Endothelial cell of umbilical vein (primary cell): ENCODE measurements around the gene POR. TPM values are rescaled to one million over a fixed set of nuclear protein-coding genes. Genes with fewer than 3 reads are reported as not detected.
A peak's percentile ranks its signal among the peaks of the same experiment; 100 is the strongest.

Source experiments
- BruUV-seq: library from RNA; stranded (reverse); fragments of 400-500 nt; replicated peaks from 2 replicates; lab custom pipeline; 2021; lab: Mats Ljungman, UMichigan
- CTCF ChIA-PET: fragments of 300-600, 350-600 bp; sonication (Branson Sonifier 250); formaldehyde crosslinking; loops from one replicate; lab custom pipeline; 2021; ENCODE audit warnings: antibody characterized with exemption, inconsistent platforms; lab: Charles Lee
- POLR2A ChIA-PET: fragments of 300-600, 350-600 bp; sonication (Branson Sonifier 250); formaldehyde crosslinking; loops from one replicate; lab custom pipeline; 2021; ENCODE audit warnings: antibody characterized with exemption, inconsistent platforms; lab: Charles Lee
- DNase-seq: peaks from one replicate; pipeline ENCODE4 v3.0.0-alpha.2; 2011; ENCODE audit warnings: low read depth, low spot score
- FAIRE-seq: peaks from 2 replicates; lab custom pipeline; 2011; peaks lifted over from hg19 to GRCh38; lab: Jason Lieb, UNC
- H2AFZ ChIP-seq: 2 replicates; pipeline ENCODE4 v1.6.0; 2012; ENCODE audit warnings: low read depth, low read length, control low read depth, inconsistent platforms
- H3K27ac ChIP-seq: 2 replicates; pipeline ENCODE4 v1.5.1; 2011; ENCODE audit warnings: low read depth, mild to moderate bottlenecking, control low read depth, low read length, moderate library complexity; ENCODE audit not compliant: insufficient read depth
- H3K27me3 ChIP-seq, 2 experiments: 2 replicates each; pipeline versions ENCODE4 v1.6.0 to v1.6.1; 2011; ENCODE audit warnings: low read length in 2 of 2, mixed read lengths in 1 of 2; ENCODE audit not compliant: control insufficient read depth in 2 of 2, insufficient read depth in 2 of 2
- H3K36me3 ChIP-seq, 2 experiments: 2 replicates in 1 of 2; 3 replicates in 1 of 2; pipeline ENCODE4 v1.5.1; 2011; ENCODE audit warnings: low read length in 2 of 2, mild to moderate bottlenecking in 1 of 2, moderate library complexity in 1 of 2; ENCODE audit not compliant: control insufficient read depth in 2 of 2, insufficient read depth in 2 of 2; ENCODE audit errors: extremely low read depth in 1 of 2
- H3K4me1 ChIP-seq: 3 replicates; pipeline ENCODE4 v1.5.1; 2011; ENCODE audit warnings: mild to moderate bottlenecking, low read length; ENCODE audit not compliant: control insufficient read depth, insufficient read depth; ENCODE audit errors: extremely low read depth
- H3K4me2 ChIP-seq: 2 replicates; pipeline ENCODE4 v1.6.1; 2011; ENCODE audit warnings: low read length, control low read depth, mixed read lengths; ENCODE audit not compliant: insufficient read depth
- H3K4me3 ChIP-seq, 3 experiments: fragments of 200-600 bp in 1 of 3; sonication (generic), shearing (Covaris generic) in 1 of 3; replicated peaks in 1 of 3; 2 replicates each; pipeline ENCODE4 v1.5.1; 2011 to 2016; ENCODE audit warnings: control low read depth in 3 of 3, low read length in 3 of 3, mild to moderate bottlenecking in 2 of 3, inconsistent platforms in 1 of 3, low read depth in 1 of 3, moderate library complexity in 1 of 3; ENCODE audit not compliant: insufficient read depth in 1 of 3
- H3K79me2 ChIP-seq: 2 replicates; pipeline ENCODE4 v1.6.0; 2012; ENCODE audit warnings: low read length, inconsistent platforms; ENCODE audit not compliant: control insufficient read depth, insufficient read depth
- H3K9ac ChIP-seq: replicated peaks from 2 replicates; pipeline ENCODE3; 2011; ENCODE audit warnings: low read length, control low read depth; ENCODE audit not compliant: insufficient read depth; ENCODE audit errors: extremely low read depth
- H3K9me1 ChIP-seq: replicated peaks from 3 replicates; pipeline ENCODE4 v1.6.0; 2011; ENCODE audit warnings: mild to moderate bottlenecking, low read length; ENCODE audit not compliant: control insufficient read depth, insufficient read depth; ENCODE audit errors: extremely low read depth
- H3K9me3 ChIP-seq: replicated peaks from 2 replicates; pipeline ENCODE4 v1.5.1; 2012; ENCODE audit warnings: low read length, inconsistent platforms; ENCODE audit not compliant: control insufficient read depth, insufficient read depth
- H4K20me1 ChIP-seq: replicated peaks from 2 replicates; pipeline ENCODE3; 2011; ENCODE audit warnings: mild to moderate bottlenecking, low read length; ENCODE audit not compliant: control insufficient read depth, insufficient read depth; ENCODE audit errors: extremely low read depth
- CTCF ChIP-seq, 2 donors: IDR thresholded peaks; 1 replicate in 1 of 2; 2 replicates in 1 of 2; pipeline ENCODE4 v1.5.1; 2011; ENCODE audit warnings: low read length in 2 of 2, mild to moderate bottlenecking in 2 of 2, moderate library complexity in 2 of 2, control low read depth in 1 of 2, inconsistent platforms in 1 of 2, low read depth in 1 of 2; ENCODE audit not compliant: insufficient read depth in 1 of 2; ENCODE audit errors: extremely low read depth in 1 of 2
- FOS ChIP-seq: IDR thresholded peaks from 2 replicates; pipeline ENCODE4 v1.6.1; 2011; ENCODE audit warnings: mild to moderate bottlenecking, low read length, moderate library complexity, borderline replicate concordance; ENCODE audit not compliant: insufficient read depth
- JUN ChIP-seq: IDR thresholded peaks from 2 replicates; pipeline ENCODE4 v1.6.1; 2011; ENCODE audit warnings: borderline replicate concordance, low read depth; ENCODE audit not compliant: insufficient read length, insufficient read depth
- MAX ChIP-seq: IDR thresholded peaks from 2 replicates; pipeline ENCODE4 v1.6.1; 2011; ENCODE audit not compliant: insufficient read depth, insufficient read length
- MYC ChIP-seq: IDR thresholded peaks from one replicate; pipeline ENCODE4 v1.6.1; 2011; ENCODE audit warnings: mild to moderate bottlenecking, low read depth, low read length
- POLR2A ChIP-seq: IDR thresholded peaks from 2 replicates; pipeline ENCODE4 v1.6.1; 2012; ENCODE audit warnings: low read depth, mild to moderate bottlenecking, control low read depth, low read length
- dilution Hi-C: fragments of 300-500 bp; cut with MboI; formaldehyde crosslinking; loops from one replicate; pipeline ENCODE4 v1.15.0; 2019; ENCODE audit warnings: low sequenced_read_pairs; ENCODE audit not compliant: extremely low pct_ligation_motif_present
- intact Hi-C: fragments of 100-400 bp; cut with micrococcal nuclease; formaldehyde crosslinking; loops from one replicate; pipeline ENCODE4 v1.10.0; 2022
- polyA plus RNA-seq, 4 experiments: library from polyadenylated mRNA; depleted of rRNA in 3 of 4; stranded (reverse) in 3 of 4; unstranded in 1 of 4; fragments of >200 nt; gene quantifications; 2 replicates each; pipeline versions ENCODE4 v1.2.1 to v1.2.3, GENCODE V29; 2011 to 2012; ENCODE audit warnings: missing spikeins in 1 of 4
- total RNA-seq: library from RNA; stranded (reverse); gene quantifications from 2 replicates; pipeline ENCODE4 v1.2.3, GENCODE V29; 2021

Gene POR
- total and polyA plus RNA-seq, 2 donors (not counting 3 experiments of a cell fraction or from before 2014, with no cell fraction given), result 59.5 to 73.6 TPM

DNA sequence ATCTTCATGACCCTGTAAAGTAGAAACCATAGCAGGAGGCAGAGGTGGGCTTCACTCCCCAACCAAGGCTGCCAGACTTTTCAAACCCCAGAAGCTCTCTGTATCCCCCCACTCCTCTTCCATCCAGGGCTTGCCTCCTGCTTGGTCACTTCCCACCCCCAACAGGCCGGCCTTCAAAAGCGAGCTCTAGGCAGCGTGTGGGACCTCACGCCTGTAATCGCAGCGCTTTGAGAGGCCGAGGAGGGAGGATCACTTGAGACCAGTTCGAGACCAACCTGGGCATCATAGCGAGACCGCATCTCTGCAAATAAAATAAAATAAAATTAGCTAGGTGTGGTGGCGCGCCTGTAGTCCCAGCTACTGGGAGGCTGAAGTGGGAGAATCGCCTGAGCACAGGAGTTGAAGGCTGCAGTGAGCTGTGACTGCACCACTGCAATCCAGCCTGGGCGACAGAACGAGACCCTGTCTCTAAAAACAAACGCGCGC is 743 bp upstream of the POR start:
- ChIA-PET CTCF (interaction anchor here (0.7 to 3.6 kb wide), 3 partner anchors 36 to 106 kb away, joined by 3 to 26 read pairs (median 6); partner anchors contain the start of gene RHBDD2), POLR2A (interaction anchor here (0.9 kb wide), 1 partner anchor 94 kb away, joined by 3 read pairs; no protein-coding TSS in a partner anchor)
- dilution Hi-C loops (no loop called here), intact Hi-C loops (loop anchor here (2.0 kb wide), 1 partner anchor 81 kb away; the partner anchor contains the start of gene TMEM120A)
- Histone ChIP-seq H3K4me3 (peak overlapping the region; percentile 53 to 85 (median 69)), H3K36me3 (no peaks in the 10 kb centered on the region), H3K4me2 (peak overlapping the region; percentile 85), H3K9ac (peak overlapping the region; percentile 71), H3K27me3 (no peaks in the 10 kb centered on the region), H3K4me1 (peaks cover 8% of the 10 kb centered on the region), H2AFZ (peak overlapping the region; percentile 99), H3K79me2 (peaks cover 10% of the 10 kb centered on the region), H4K20me1 (no peaks in the 10 kb centered on the region), H3K27ac (peak overlapping the region; percentile 28), H3K9me3 (no peaks in the 10 kb centered on the region), H3K9me1 (no peaks in the 10 kb centered on the region)
- FAIRE-seq (no peak), DNase-seq (no peak)
- no peak for TF ChIP-seq MYC
- no peak for TF ChIP-seq POLR2A
- no peak for TF ChIP-seq JUN
- TF ChIP-seq CTCF (IDR thresholded peaks at IDR 0.05; ENCODE audit: extremely low read depth in 1 of 2, insufficient read depth in 1 of 2, low read depth in 1 of 2, low read length in 2 of 2), result no peak
- no peak for TF ChIP-seq MAX
- TF ChIP-seq FOS, result no peak
- BruUV-seq, result TSS peak; percentile 87
